ENCODE measurements around the gene INF2.
A peak's percentile ranks its signal among the peaks of the same experiment; 100 is the strongest.
"Not testable (repeated sequence)": the region's sequence is repeated elsewhere in the genome, so short reads cannot be mapped to it uniquely, and the experiment has no call there.

INF2 gene

GRCh38 chr14:104657563-104658324 lies 31.7 kb upstream of the INF2 start:
- peak in 1 of 2 donors; percentile 71 for DNase-seq

- peak in 1 of 2 donors; percentile 53 for DNase-seq
These were observed 31.1 kb upstream of the INF2 start for GRCh38 chr14:104658325-104658712.

GRCh38 chr14:104659146-104659545 lies 30.3 kb upstream of the INF2 start:
- DNase-seq, result no peak

- no peak for DNase-seq
These were observed 29.5 kb upstream of the INF2 start for GRCh38 chr14:104659764-104660523.

GRCh38 chr14:104660597-104660996 lies 28.8 kb upstream of the INF2 start:
- peak in 1 of 2 donors; percentile 67 for DNase-seq

- no peak for DNase-seq
These were observed 28.3 kb upstream of the INF2 start for GRCh38 chr14:104661086-104661485.

- DNase-seq, result peak in 1 of 2 donors; percentile 48
These were observed 27.8 kb upstream of the INF2 start for GRCh38 chr14:104661528-104662157.

- not testable (repeated sequence) for DNase-seq
These were observed 26.9 kb upstream of the INF2 start for GRCh38 chr14:104662472-104662871.

- DNase-seq, result no peak
These were observed 25.3 kb upstream of the INF2 start for GRCh38 chr14:104664107-104664506.

GRCh38 chr14:104664588-104664987 lies 24.8 kb upstream of the INF2 start:
- DNase-seq, result no peak

GRCh38 chr14:104665114-104665656 lies 24.2 kb upstream of the INF2 start:
- no peak for DNase-seq

GRCh38 chr14:104665657-104666522 lies 23.5 kb upstream of the INF2 start:
- peak; percentile 55 to 61 for DNase-seq

- DNase-seq, result not testable (repeated sequence)
These were observed 22.9 kb upstream of the INF2 start for GRCh38 chr14:104666523-104666895.

- DNase-seq, result no peak
These were observed 22.4 kb upstream of the INF2 start for GRCh38 chr14:104666981-104667380.

GRCh38 chr14:104669697-104670096 lies 19.7 kb upstream of the INF2 start:
- DNase-seq, result no peak

- DNase-seq, result not testable (repeated sequence)
These were observed 18.0 kb upstream of the INF2 start for GRCh38 chr14:104671330-104671977.

- DNase-seq, result not testable (repeated sequence)
These were observed 17.3 kb upstream of the INF2 start for GRCh38 chr14:104672119-104672518.

GRCh38 chr14:104673481-104673880 lies 15.9 kb upstream of the INF2 start:
- no peak for DNase-seq

GRCh38 chr14:104675447-104675846 lies 14.0 kb upstream of the INF2 start:
- DNase-seq, result no peak

GRCh38 chr14:104676130-104676693 lies 13.2 kb upstream of the INF2 start:
- no peak for DNase-seq

- peak in 1 of 2 donors; percentile 23 for DNase-seq
These were observed 12.5 kb upstream of the INF2 start for GRCh38 chr14:104676694-104677511.

All from CD4-positive, alpha-beta T cell treated with Interleukin-4 for 1 hour (primary cell).